DMS153 (cell line): Measurements from ENCODE around the gene REEP6.
"Not testable (repeated sequence)": the region's sequence is repeated elsewhere in the genome, so short reads cannot be mapped to it uniquely, and the experiment has no call there.

Experiments used
- DNase-seq: peaks from one replicate; lab custom pipeline; 2025; lab: John Stamatoyannopoulos, UW

Gene REEP6

DNA sequence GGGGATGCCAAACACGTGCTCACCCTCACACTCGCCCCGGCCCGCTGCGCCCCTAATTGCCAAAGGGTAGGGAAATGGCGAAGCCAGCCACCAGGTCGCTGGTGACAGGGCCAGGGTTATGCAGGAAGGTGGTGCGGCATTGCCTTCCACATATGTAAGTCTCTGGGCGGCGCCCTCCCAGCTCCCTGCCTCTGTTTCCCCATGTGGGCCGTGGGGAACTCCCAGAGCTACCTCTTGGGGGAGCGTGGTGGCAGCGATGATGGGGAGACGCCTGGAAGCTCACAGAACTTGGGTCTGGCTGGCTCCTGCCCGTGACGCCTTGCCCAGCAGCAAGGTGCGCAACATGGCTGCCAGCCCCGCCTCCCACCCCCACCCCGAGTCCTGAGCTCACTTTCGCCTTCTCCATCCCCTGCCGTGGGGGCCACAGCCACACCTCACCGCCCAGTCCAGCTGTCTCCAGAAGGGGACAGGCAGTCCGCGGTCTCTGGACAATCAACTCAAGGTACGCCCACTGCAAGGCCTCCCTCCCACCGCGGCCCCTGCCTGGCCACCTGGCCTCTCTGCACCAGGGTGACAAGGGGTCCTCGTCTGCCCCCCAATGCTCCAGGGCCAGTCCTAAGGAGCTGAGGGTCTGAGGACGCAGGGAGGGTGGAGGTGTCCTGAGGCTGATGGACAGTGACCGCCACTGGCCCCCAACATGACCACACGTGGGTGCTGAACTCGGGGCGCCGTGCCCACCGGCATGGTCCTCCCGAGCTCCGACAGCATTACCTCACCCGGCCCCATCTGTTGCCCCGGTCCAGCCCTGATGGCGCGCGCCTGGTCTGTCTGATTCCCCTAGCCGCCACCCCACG, 18.5 kb upstream of the REEP6 start:
- DNase-seq, result no peak

DNA sequence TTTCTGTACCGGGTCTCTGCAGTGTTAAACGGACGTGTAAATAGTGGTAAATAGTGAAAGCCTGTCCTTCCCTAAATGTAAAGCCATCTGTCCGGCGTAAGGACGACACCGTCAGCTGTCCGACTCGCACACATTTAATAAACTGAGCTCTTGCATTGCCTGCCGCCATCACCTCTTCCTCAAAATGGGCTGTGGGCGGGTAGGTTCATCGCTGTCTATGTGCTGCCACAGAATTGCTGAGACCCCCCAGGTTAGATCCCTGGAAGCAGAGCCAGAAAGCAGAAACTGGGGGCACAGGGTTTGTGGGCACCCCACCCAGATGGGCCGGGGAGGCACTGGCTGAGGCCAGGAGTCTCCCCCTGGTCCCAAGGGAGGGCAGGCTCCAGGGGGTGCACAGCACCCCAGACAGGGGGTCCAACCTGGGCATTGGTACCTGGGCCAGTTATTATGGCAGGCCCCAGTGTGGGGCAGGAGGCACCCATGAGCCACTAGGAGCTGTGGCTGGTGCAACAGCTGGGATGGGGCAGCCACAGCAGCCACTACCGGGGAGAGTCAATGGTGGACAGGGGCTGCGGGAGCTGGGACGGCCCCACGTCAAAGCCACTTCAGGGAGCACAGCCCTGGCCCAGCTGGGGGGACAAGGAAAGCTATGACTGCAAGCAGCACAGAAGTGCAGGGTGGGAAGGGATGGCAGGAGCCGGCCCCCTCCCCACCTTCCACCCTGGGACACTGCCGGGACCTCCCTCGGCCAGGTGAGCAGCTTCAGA, 17.7 kb upstream of the REEP6 start:
- DNase-seq, result no peak

DNA sequence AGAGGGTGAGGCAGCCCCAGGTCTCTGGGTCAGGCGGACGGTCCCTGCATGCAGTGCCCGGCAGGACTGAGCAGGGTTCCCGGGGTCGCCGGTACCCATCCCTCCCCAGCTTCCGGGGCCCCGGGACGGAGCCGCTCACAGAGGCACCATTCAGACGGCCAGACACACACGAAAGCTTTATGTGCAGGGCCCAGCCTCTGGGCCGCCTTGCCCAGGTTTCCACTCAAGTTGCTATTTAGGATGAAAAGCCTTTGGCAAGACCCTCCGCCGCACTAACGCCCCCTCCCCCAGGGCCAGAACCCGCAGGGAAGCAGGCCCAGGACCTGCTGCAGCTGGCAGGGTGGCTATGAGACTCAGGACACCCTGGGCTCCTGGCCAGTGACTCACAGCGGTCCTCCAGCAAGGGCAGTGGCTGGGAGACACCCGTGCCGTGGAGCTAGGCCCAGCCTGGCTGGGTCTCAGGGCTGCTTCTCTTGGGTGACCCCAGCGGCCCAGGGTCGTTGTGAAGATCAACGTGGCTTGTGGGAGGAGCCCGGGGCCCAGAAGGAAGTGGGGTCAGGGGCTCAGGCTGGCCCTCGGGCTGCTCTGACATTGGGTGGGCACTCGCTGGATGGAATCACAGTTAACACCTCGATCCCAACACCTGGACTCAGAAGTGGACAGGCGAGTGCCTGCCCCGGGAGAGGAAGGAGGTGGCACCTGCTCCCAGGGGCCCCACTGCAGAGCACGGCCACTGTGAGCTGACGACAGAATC, 16.8 kb upstream of the REEP6 start:
- no peak for DNase-seq

DNA sequence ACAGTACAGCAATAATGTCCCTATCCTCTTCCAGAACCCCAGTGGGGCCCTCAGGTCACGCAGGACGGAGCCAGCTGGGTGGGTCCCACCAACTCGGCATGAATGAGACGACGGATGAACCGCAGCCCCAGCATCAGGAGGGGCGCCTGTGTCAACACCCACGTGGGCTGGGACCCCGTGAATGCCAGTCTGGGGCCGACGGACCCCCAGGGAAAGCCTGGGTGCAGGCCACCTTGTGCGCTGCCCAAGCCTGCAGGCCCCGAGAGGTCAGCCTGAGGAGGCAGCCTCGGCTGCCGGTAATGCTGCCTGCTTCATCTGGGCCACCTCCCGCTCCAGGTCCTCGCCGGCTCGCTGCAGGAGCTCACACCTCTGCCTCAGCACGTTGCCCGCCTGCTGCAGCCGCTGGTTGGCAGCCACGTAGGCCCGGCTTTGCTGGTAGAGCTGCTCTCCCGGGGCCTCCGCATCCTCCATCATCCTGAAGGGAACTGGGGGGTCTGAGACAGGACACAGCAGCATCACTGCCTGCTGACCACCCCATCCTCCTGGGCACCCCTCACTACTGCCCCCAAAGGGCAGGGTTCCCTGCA, 16.1 kb upstream of the REEP6 start:
- DNase-seq, result no peak

DNA sequence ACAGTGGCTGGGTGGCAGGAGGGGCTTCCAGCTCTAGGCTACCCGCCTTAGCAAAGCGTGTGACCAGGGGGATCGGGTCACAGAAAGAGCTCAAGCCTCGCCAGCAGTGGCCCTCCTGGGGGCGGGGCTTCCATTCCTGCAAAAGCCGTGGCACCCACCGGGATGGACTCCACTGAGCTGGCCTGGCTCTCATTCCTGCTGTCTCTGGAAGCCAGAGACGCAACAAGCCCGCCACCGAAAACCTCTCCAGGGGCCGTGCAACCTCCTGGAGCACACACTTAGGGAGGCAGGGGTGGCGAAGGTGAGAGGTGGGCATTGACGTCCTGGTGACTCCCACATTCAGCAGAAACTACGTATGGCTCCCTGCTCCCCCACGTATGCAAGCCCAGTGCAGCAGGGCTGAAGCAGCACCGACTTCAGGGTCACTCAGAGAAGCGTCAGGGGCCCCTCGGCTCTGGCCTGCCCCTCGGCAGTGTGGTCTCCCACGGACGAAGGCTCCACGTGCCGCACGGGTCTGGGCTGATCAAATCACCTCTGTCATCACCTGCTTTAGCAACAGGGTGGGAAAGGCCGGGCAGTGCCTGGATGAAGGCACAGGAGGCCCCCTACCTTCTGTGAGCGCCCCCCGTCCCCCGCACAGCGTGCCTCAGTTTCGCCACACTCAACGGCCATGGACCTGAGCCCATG, 15.1 kb upstream of the REEP6 start:
- DNase-seq, result no peak

DNA sequence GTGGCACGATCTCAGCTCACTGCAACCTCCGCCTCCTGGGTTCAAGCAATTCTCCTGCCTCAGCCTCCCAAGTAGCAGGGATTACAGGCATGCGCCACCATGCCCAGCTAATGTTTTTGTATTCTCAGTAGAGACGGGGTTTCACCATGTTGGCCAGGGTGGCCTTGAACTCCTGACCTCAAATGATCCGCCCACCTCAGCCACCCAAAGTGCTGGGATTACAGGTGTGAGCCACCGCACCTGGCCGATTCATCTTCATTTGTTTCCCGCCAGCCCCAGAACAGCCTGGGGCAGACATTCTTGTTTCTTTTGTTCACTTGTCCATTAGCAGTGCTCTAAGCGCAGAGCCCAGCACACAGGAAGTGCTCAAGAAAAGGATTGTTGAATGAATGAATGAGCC, 13.9 kb upstream of the REEP6 start:
- DNase-seq, result not testable (repeated sequence)

DNA sequence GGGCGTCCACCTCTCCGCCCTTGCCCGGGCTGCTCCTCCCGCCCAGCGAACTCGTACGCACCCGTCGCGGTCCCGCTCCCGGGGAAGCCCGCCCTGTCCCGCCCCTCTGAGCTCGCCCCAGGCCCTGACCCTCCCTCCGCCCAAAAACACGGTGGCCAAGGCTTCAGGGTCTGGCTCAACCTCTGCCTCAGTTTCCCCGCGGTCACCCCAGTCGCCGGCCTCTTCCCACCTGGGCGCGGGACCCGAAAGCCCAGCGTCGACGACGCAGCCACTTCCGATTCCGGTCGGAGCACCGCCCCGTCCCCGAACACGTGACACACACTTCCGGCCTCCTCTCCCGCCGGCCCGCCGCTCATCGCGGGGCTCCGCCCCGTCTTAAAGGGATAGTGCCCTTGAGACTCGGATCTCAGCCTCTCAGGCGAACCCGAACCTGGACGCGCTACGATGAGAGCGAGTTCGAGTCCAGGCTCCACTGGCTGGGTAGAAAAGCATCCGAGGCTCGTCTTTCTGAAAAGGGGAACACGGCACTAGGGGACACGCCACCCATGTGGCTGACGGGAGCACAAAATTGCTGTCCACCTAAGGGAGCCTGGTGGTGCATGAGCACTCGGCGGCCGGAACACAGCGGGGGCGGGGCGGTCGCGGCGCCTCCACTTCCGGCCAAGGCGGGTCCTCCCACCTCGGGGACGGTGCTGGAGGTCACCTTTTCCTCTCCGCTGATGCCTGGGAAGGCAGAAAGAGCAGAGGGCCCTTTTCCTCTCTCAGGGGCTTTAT, 11.9 kb upstream of the REEP6 start, which contains the start of gene C19orf25:
C19orf25 (minus strand) TSS at position 282 of the 774 bp plus-strand sequence. CDS start 312 bp downstream, outside the sequence.
- DNase-seq, result peak; percentile 72

DNA sequence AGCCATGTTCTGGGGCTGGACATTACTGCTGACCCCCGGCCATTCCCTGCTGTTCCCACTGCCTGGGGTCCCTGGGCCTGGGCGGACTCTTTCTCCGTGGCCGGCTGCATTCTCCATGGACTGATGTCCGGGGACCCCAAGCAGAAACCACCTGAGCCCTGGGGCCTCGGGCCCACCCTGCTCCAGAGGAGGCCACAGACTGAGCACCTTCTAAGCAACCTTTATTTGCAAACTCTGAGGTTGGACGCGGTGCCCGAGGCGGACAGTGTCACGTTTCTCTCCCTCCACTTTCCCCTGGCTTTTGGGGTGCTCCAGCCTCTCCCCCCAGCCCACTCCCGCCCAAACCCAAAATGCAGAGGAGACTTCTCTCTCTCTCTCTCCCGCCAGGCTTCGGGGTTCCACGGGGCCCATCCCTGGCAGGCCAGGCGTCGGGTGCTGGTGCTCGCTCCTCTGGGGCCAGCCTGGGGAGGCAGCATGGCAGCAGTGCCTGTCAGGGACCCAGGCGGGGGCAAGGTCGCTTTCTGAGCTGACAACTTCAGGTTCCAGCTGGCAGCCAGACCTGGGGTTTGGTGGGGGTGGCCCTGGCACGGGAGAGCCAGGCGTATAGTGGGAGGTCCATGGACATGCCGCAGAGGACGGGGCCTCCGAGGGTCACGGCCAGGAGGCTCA, 9.6 kb upstream of the REEP6 start:
- no peak for DNase-seq

DNA sequence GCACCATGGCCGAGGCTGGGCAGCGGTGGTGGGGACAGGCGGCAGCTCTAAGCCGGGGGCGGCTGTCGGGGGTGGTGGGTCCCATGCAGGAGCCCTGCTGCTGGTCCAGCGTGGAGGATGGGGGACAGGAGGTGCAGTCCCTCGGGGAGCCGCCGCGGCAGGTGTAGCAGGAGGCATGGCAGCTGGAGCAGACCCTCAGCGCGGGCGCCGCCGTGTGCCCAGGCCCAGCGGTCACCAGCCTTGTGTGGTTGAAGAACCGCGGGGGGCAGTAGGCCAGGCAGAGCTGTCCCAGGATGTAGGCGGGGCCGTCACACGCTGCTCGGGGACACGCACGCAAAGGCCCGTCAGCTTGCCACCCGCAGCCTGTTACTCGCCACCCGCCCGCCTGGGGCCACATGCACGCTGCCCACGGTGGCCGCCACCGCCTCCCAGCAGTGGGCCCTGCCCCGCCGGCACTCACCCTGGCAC, 9.1 kb upstream of the REEP6 start:
- no peak for DNase-seq

DNA sequence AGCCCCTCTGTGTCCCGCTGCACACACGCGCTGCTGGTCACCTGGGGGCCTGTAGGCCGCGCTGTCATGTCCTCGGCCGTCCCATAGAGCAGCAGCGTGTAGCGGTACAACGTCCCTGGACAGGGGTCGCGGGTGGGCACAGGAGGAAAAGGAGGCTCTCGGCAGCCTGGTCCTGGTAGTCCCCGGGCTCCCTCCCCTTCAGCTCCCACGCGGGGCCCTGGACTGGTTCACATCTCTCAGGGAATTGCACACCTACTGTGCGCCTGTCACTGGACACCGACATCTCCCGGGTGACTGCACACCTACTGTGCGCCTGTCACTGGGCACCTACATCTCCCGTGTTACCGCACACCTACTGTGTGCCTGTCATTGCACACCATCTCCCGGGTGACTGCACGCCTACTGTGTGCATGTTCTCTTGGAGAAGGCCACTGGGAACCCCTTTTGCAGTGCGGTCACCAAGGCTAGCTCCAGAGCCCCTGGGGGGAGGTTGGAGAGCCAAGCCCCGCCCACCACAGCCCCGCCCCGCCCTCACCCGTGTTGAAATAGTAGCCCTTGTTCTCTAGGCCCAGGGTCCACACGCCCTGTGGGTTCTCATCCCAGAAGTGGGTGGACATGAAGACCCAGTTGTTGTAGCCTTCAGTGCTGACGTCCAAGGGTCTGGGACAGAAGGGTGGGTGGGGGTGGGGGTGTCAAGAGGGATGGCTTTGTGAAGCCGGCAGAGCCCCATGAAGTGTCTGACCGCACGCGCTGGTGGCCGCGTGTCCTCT, 8.4 kb upstream of the REEP6 start:
- no peak for DNase-seq

DNA sequence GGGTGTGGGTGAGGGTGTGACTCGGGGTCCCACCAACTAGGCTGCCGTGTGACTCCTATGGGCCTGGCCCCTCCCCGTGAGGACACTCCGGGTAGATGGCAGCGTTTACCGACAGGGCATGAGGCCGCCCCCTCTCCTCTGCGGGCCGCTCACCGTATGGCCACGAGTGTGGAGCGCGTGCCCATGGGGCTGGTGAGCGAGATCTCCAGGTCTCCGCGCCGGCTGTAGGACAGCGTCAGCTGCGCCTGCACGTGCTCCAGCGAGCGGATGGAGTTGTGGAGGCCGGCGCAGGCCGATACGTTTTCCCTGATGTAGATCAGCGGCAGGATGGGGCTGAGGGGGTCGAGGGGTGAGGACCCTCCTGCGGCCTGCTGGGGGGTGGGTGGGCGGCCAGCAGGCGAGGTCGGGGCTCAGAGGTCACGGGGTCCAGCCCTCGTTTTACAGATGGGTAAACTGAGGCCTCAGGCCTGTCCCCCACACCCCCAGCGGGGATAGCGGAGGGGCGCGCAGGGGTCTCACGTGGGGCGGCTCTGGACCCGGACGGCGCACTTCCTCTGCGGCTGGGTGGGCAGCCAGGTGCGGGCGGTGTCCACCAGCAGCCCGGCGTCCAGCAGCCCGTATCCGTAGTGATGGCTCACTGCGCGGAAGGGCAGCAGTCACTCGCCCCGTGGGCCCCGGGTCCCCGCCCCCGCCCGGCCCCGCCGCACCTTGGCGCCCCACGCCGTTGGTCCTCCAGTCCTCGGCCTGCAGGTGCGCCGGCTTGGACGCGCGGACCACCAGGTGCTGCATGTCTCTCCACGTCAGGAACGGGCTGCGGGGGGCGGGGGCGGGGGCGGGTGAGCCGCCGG, 7.6 kb upstream of the REEP6 start:
- no peak for DNase-seq

DNA sequence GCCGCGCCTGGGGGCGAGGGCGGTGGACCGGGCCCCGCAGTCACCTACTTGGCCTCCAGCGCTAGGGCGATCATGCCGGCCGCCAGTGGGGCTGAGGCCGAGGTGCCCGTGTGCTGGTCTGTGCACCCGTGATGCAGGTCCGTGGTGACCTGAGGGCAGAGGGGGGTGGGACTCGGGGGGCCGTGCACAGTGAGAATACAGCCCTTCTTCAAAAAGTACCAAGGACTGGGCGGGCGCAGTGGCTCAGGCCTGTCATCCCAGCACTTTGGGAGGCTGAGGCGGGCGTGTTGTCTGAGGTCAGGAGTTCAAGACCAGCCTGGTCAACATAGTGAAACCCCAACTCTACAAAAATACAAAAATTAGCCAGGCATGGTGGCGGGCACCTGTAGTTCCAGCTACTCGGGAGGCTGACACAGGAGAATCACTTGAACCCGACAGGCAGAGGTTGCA, 7.0 kb upstream of the REEP6 start:
- DNase-seq, result no peak

DNA sequence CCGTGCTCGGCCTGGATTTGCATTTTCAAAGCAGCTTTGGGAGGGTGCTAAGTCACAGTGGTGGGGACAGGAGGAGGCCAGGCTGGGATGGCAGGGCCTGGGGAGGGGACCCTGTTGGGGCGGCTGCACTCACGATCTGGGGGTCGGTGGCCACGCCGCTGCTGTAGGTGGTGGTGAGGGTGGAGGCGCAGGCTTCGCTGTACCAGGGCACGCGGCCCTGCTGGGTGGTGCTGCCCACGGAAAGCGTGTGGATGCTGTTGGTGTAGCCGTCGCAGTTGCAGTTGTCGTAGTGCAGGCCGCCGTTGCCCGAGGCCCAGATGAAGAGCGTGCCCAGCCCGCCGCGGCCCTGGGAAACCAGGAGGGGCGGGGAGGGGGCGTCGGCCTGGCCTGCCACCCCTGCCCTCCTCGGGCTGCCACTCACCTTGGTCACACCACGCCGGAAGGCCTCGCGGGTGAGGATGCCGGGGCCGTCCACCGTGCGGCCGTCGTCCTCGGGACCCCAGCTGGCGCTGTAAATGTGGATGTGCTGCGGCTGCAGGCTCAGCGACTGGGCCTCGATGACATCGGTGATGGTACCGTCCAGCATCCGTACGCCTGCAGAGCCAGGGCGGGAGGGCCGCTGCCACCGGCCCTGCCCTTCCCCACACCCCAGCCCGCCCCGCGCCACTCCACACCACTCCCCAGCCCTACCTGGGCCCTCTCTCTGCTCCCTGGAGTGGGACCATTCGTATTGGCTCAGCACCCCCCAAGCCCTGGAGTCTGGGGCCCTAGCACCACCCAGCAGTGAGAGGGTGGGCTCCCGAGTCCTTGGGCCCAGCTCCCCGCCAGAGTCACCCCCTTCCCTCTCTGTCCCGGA, 4.0 kb upstream of the REEP6 start:
- no peak for DNase-seq

DNA sequence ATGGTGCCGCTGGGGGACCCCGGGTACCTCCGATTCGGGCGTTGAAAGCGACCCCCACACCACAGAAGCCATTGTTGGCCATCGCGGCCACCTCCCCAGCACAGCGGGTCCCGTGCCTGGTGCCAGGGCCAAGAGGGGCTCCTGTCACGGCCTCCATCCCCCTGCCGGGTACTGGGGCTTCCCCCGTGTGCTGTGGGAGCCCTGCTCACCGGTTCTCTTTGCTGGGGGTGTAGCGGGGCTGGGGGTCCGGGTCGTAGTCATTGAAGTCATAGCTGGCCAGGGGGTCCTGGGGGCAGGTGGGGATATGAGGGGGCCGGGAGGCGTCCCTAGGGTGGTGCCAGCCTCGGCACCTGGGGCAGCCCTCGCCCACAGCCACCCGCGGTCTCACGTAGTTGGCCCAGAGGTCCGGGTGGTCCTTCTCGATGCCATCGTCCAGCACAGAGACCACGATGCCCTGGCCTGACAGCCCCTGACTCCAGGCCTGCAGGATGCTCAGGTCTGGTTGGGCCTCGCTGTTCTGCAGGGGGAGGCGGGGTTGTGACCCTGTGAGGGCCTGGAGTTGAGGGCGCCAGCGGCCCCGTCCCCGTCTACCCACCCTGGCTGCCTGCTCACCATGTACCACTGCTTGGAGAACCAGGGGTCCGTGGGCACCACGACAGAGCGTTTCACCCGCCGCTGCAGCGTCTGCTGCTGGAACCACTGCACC, 3.3 kb upstream of the REEP6 start:
- DNase-seq, result no peak

DNA sequence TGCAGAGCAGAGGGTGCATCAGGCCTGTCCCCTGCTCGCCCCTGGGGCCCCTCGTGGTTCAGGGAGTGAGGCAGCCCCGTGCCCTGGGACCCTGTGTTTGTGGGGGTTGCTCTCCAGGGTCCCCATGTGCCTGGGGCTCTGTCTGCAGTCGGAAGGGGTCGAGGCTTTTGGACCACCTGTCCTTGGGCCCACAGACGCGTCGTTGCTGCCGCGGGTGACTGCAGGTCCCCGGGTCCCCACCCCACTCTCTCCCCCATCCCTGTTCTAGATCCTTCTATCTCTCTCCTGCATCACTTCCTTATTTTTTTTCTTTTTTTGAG, 2.7 kb upstream of the REEP6 start:
- DNase-seq, result no peak

DNA sequence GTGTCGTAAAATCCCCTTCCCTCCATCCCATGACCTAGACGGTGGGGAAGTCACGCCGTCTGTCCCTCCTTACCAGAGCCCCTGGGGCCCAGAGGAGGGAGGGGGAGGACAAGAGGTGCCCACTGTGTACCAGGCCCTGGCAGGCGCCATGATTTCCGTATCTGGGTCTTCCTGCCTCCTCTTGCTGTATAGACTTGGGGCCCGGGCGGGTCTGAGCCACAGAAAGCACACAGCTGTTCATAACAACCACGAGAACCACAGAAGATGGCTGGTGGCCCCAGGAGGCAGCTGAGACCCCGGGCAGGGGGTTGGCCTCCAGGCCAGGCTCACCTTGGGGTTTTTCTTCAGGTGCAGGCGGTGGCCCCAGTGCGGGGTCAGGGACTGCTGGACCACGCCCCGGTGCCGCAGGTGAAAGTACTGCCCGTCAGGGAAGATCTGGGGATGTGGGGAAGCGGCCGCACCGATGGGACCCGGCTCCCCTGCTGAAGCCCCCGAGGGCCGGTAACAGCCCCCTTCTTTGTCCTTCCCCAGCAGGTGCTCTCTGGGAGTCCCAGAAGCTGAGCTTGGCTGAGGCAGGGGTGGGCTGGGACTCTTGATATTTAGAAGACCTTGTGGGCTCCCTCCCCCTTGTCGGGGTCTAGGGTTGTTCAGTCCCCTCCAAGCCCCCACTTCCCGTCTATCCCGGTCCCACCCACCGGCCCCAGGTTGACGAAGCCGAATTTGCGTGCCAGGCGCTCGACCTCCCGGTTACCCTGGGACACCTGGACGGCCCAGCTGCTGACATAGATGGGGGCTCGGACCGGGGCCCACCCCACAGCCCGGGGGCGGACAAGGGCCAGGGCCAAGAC, 1.3 kb upstream of the REEP6 start:
- no peak for DNase-seq
